HS-5 (cell line): ENCODE results near the gene FBXW11.

ENCODE experiments used
- DNase-seq: peaks from one replicate; pipeline ENCODE4 v3.0.0-alpha.2; 2012; ENCODE audit warnings: low read depth

The FBXW11 gene

DNA sequence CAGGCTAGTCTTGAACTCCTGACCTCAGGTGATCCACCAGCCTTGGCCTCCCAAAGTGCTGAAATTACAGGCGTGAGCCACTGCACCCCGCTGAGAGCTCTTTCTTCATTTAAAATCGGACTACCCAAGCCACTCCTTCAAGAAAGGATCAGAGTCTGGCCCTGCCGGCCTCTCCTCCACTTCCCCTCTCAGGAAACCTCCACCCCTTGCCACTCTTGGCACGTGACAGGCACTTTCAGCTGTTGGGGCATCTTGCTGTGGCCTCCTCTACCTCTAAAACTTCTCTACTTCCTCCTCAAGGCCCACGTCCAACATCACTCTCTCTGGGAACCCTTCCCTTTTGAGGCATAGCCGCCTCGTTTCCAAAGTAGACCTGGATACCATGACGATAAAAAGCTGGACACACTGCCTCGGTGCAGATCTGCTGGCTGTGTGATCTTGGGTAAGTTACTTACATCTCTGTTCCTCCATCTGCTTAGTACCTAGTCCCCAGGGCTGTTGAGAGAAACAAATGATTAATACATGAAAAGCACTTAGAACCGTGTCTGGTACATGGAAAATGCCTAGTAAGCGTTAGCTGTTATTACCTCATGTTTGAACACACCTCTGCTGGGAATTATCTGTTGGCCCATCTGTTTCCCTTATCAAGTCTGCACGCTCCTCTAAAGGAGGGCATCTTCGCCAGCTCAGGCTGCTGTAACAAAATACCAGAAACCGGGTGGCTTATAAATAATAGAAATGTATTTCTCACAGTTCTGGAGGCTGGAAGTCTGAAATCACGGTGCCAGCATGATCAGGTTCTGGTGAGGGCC lies 165.5 kb downstream of the FBXW11 start:
- DNase-seq: no peak

DNA sequence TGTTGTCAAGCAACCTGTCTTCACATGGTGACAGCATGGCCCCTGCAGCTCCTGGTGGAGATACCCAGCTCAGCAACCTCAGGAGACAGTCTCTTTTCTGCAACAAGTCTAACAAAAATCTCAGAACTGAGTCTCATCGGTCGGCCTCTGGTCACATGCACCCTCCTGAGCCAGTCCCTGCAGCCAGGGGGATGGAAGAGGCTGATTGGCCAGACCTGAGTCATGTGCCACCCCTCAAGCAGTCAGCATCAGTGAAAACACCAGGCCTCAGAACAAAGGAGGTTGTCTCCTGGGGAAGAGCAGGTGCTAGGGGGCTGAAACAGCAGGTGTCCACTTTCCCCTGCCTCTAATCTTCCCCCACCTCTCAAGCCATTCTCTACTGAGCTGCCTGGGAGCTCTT lies 166.4 kb downstream of the FBXW11 start:
- no peak for DNase-seq

DNA sequence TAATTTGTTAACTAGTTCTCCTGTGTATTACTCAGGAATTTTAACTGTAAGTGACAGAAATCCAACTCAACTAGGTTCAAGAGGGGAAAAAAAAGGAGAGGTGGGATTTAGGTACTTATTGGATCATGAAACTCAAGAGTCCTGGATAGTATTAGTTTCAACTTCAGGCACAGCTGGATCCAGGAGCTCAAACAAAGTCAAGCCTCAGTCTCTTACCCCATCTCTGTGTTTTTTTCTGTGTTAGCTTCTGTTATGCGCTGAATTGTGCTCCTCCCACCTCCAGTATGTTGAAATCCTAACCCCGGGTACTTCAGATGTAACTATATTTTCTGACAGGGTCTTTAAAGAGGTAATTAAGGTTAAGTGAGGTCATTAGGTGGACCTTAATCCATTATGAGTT lies 167.3 kb downstream of the FBXW11 start:
- DNase-seq: no peak

DNA sequence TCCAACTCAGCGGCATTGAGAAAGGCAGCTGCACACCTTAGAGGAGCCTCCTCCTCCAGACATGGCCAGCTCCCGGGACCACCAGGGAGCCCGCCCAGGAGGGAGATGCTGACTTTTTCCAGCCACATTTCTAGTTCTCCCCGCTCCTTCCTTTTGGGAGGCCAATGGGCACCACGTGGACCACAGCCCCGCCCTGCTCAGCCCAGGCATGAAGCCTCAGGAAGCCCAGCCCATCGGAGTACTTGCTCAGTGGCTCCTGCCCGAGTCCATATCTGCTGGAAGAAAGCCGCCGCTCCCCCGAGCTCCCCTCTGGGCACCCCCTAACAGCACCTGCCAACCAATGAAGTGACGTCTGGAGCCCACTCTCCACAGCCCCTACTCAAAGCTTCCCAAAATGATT lies 168.4 kb downstream of the FBXW11 start:
- no peak for DNase-seq

DNA sequence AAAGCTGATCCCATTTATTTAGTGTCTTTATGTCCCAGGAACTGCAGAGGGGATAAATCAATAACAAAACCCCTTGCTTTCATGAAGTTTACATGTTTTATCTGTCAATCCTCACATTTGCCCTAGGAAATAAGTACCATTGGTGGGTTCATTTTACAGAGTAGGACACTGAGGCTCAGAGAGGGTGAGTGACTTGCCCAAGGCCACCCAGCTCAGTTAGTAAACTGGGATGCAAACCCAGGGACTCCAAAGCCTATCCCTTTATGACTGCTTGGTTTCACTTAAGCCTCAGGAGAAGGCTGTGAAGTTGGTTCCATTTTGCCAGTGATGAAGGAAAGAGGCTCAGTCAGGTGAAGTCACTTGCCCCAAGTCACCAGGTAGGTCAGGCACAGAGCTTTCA lies 168.9 kb downstream of the FBXW11 start:
- DNase-seq: no peak

DNA sequence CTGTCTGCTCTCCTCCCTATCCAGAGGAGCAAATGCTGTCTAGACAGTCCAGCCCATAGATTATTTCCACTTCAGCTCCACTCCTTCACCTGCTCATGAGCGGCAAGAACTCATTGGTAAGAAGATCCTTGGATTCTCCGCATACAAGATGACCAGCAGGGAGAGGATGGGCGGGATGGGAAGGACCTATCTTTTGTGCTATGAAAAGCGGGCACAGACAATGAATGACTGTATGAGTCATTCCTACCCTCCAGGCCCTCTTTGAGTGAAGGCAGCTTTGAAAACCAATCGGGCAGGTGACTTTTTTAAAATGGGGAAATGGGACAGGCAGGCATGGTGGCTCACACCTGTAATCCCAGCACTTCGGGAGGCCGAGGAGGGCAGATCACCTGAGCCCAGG lies 171.4 kb downstream of the FBXW11 start:
- DNase-seq: no peak

DNA sequence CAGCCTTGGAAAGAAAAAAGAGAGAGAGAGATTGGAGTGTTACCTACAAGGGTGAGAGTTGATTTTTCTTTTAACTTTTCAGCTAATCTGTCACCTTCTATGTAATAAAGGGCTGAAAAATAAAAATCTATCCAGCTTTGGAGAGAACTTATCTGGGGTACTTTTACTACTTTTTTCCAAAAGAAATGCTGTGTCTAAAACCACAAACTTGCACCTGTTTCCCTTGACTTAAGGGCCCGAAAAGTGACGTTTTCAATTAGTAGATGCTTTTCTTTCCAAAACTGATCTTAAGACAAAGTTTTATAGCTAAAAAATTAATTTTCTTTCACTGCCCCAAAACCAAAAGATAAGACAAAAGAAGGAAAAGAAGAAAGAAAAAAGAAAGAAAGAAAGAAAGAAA lies 172.0 kb downstream of the FBXW11 start:
- no peak for DNase-seq

DNA sequence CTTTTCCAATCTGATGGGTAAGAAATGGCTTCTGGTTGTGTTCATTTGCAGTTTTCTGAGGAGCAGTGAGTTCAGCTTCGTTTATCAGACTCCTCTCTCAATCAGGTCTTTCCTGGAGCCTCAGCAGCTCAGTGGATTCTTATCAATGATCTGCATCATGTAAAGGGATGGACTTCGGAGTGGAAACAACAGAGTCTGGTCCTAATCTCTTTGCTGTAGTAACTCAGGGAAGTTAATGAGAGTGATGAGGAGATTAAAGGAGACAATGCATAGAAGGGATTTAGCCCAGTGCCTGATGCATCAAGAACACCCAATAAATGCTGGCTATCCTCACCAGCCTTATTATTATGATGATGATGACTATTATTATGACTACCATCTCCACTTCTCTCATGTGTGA lies 173.7 kb downstream of the FBXW11 start:
- no peak for DNase-seq

DNA sequence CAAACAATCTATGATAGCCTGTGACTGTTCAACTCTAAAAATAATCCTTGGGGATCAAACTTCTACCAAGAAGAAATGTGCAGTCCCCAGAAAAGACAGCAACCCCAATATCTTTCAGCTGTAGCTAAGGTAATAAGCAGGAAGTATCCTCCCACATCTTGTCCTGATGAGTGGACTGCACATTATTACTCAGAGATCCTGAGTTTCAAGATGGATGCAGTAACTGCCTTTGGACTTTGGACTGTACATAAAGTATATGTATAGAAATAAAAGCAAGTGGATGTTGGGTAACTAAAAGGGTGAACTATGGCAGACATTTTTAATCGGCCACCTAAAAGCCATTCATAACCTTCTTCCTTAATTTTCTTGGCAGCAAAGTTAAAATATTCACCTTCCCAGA lies 175.8 kb downstream of the FBXW11 start:
- DNase-seq: no peak

DNA sequence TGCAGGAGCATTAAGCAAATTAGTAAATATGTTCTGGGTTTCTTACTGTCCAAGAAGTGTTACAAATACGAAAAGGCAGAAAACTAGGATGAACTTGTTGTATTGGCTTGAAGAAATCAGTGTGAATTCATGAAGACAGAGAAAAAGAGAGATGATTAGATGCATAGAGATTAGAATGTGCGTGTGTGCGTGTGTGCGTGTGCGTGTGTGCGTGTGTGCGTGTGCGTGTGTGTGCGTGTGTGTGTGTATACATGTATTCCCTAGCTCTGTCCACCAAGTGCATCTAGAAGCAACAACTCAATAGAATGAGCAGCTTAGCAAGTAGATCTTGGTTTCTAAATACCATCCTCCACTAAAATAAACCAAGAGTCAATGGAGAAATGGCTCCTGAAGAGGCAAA lies 179.3 kb downstream of the FBXW11 start:
- DNase-seq: no peak

DNA sequence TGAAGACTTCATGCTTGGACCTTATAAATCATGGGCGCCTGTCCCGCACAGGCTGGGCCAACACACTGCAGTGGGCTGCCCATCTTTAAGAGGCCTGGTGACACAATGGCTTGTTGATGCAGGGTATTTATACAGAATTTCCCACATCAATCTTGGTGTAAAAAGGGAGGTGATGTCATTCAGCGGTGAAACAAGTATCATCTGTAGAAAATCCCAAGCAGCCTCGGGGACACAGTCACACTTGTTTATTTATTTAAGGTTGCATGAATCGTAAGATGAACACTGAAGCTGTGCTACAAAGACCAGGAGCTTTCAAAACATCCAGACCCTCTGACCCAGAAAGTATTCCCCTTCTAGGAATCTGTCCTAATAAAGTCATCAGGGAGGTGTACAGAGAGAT lies 180.3 kb downstream of the FBXW11 start:
- DNase-seq: no peak

DNA sequence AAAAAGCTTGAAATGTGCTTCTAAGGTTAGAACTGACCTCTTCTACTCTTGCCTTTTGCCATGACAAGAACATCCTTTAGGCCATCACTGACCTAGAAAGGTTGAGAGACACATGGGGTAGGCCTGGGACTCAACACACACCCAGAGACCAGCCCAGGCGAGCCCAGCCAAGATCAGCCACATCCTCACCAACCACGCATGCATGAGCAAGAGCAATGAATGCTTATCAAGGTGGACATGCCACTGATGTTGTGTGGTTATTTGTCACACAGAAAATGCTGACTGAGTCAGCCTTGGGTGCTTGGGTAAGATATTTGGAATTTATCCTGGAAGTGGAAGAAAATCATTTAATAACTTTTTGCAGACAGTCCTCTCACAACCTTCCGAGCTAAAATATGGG lies 181.4 kb downstream of the FBXW11 start:
- DNase-seq: no peak

DNA sequence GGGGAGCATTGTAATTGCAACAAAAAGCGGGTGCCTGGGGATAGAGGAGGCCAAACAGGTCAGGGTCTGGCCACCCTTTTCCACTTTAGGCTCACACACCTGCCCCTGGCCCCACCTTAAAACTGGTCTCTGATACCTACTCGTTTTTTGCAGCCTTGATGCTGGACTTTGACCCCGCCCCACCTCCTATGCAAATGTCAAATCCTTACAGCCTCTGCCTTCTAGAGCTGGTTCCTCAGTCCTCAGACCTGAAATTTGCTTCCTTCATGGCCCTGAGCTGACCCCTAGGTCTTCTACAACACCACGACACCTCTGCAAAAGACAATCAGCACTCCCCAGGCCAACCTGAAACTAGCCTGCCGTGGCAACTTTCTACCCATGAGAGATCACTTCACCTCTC lies 183.2 kb downstream of the FBXW11 start:
- no peak for DNase-seq

DNA sequence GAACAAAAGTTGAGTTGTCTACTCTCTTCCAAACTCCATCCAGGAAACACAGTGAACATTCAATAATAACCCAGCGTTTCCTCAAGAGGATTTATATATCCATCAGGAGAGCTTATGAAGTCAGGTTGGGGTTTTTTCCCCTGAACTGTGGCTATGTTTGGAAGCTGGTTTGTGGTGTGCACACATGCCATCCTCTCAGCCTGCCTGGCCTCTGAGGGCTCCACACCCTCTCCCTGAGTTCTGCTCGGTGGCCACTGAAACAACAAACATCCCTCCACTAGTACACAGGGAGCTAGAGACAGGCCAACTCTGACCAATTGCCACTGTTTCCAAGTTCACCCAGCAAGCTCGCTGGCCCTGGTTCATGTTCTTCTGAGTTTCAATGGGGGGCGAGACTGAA lies 185.2 kb downstream of the FBXW11 start:
- no peak for DNase-seq

DNA sequence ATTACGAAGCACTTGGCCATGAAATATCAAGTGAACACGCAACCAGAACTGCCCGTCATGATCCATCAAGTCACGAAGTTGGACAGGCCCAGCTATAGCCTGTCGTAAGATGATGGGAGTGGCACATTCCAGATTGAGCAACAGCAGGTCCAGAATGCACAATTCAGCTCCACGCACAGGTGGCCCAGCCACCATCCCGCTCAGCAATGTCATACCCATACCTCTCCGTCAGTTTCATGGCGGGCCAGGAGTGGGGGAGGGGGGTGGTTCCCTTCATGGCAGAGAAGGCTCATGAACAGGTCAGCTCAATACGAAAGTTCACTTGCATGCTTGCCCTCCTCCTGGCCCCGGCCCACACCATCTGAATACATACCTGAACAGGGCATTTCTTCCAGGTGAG lies 185.9 kb downstream of the FBXW11 start:
- no peak for DNase-seq

DNA sequence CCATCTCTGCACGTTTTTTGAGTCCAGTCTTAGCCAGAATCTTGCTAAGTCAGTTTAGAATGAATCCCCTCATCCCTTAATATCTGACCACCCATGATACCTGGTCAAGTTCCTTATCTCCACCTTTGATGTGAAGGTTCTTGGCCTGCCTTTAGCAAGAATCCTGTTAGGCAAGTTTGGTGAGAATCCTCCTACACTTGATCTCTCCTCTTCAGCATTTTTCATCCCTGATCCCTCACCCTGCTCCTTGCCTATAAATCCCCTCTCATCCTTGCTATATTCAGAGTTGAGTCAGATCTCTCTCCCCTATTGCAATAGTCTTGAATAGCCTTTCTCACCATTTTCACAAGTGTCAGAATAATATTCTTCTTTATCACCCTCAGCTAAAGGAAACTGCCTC lies 189.8 kb downstream of the FBXW11 start:
- DNase-seq: no peak

DNA sequence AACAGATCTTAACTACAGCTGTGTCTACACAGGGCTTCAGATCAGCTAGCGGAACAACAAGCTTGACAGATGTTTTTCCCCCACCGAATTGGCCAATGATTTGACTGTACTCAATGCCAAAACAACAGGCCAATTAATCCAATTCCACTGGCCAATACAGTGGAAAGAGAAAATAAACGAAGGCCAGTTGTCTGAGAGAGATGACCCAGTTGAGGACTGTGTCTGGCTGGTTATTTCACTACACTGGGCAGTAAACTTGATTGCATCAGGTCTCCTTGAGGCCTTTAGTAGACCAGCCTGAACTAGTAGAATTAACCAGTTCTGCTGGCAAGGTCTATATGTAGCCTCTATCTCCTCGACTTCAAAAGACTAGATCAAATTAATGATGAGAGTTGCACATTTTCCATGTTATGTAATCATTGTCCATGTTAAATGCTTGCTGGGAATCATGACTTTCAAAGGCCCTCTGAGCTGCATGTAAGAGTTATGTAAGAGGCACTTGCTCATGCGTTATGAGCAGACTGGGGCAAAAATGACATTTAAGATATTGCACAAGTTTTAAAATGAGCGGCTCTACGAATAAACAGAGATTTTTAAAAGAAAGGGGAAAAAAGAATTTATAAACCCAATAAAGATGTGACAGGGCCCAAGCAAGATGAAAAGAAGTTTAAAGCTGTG lies 192.5 kb downstream of the FBXW11 start:
- no peak for DNase-seq

DNA sequence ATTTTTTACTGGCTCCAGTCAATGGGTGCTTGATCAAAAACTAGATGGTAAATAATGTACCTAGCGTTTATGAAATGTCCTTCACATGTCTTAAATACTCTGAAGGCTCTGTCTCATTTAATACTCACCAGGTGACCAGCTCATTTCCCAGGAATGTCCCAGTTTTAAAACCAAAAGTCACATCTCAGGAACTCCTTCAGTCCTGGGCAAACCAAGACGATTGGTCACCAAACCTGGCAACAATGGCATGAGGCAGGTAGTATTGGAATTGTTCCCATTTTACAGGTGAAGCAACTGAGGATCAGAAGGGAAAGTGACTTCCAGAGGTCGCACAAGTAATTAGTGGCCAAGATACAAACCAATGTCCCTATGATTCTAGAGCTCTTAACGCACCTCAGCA lies 193.2 kb downstream of the FBXW11 start:
- DNase-seq: no peak
